HepG2 (cell line): ENCODE results near the gene IL1RAPL2. TPM values are rescaled to one million over a fixed set of nuclear protein-coding genes. Genes with fewer than 3 reads are reported as not detected.

Experiments
- ATAC-seq: fragments of 200-7000 bp; cut with Tn5 transposase; 3 replicates; pipeline ENCODE4 v1.9.1; 2020; ENCODE audit warnings: mild to moderate bottlenecking, moderate library complexity
- BruUV-seq: library from RNA; stranded (reverse); fragments of 400-500 nt; replicated peaks from 2 replicates; lab custom pipeline; 2021; lab: Mats Ljungman, UMichigan
- CTCF ChIA-PET: fragments of 300-600 bp; formaldehyde crosslinking; extraction: SDS; loops from one replicate; lab custom pipeline; 2021; ENCODE audit warnings: low total read pairs, inconsistent platforms, low intra/inter-chr PET ratio; lab: Yijun Ruan, JAX
- POLR2A ChIA-PET: fragments of 350-600 bp; sonication (Branson Sonifier 250); formaldehyde crosslinking; loops from one replicate; lab custom pipeline; 2020; ENCODE audit warnings: antibody characterized with exemption, inconsistent platforms; lab: Yijun Ruan, JAX
- DNase-seq: peaks from one replicate; pipeline ENCODE4 v3.0.0-alpha.2; 2015; ENCODE audit warnings: low spot score
- FAIRE-seq: peaks from 3 replicates; lab custom pipeline; 2011; peaks lifted over from hg19 to GRCh38; lab: Jason Lieb, UNC
- H2AFZ ChIP-seq: one replicate; pipeline ENCODE4 v1.6.1; 2011; ENCODE audit warnings: low read length, inconsistent platforms
- H3K27ac ChIP-seq: fragments of 300-600 bp; 3 replicates; pipeline ENCODE4 v1.8.0; 2011; ENCODE audit warnings: mixed run types, mild to moderate bottlenecking, mixed read lengths, low read length, inconsistent platforms; ENCODE audit not compliant: insufficient read depth; ENCODE audit errors: extremely low read length
- H3K27me3 ChIP-seq, 2 experiments: fragments of 200-600 bp in 1 of 2; 2 replicates in 1 of 2; 3 replicates in 1 of 2; pipeline versions ENCODE4 v1.6.0 to v1.8.0; 2011; ENCODE audit warnings: low read length in 2 of 2, mild to moderate bottlenecking in 2 of 2, moderate library complexity in 2 of 2, inconsistent platforms in 1 of 2; ENCODE audit not compliant: insufficient read depth in 2 of 2, control insufficient read depth in 1 of 2
- H3K36me3 ChIP-seq, 2 experiments: fragments of 200-600 bp in 1 of 2; replicated peaks in 1 of 2; 2 replicates in 1 of 2; 3 replicates in 1 of 2; pipeline versions ENCODE4 v1.5.1 to v1.8.0; 2011; ENCODE audit warnings: low read length in 2 of 2, inconsistent platforms in 1 of 2; ENCODE audit not compliant: insufficient read depth in 2 of 2, control insufficient read depth in 1 of 2
- H3K4me1 ChIP-seq: 2 replicates; pipeline ENCODE4 v1.5.1; 2012; ENCODE audit warnings: low read length, inconsistent platforms; ENCODE audit not compliant: insufficient read depth
- H3K4me2 ChIP-seq: 2 replicates; pipeline ENCODE4 v1.6.0; 2011; ENCODE audit warnings: low read depth, low read length, inconsistent platforms
- H3K4me3 ChIP-seq, 3 experiments: fragments of 200-600 bp in 1 of 3; sonication (generic), shearing (Covaris generic) in 1 of 3; replicated peaks in 1 of 3; 2 replicates each; pipeline ENCODE4 v1.5.1; 2011 to 2016; ENCODE audit warnings: low read length in 3 of 3, inconsistent platforms in 2 of 3, low read depth in 2 of 3, mild to moderate bottlenecking in 2 of 3, control low read depth in 1 of 3, mixed read lengths in 1 of 3; ENCODE audit not compliant: insufficient read depth in 1 of 3
- H3K79me2 ChIP-seq: one replicate; pipeline ENCODE4 v1.6.1; 2011; ENCODE audit warnings: low read length, inconsistent platforms; ENCODE audit not compliant: insufficient read depth
- H3K9ac ChIP-seq: 2 replicates; pipeline ENCODE4 v1.6.0; 2011; ENCODE audit warnings: mild to moderate bottlenecking, low read depth, low read length, inconsistent platforms; ENCODE audit not compliant: insufficient read depth
- H3K9me3 ChIP-seq: 2 replicates; pipeline ENCODE4 v1.5.1; 2012; ENCODE audit warnings: mild to moderate bottlenecking, low read length
- H4K20me1 ChIP-seq: 2 replicates; pipeline ENCODE4 v1.6.0; 2011; ENCODE audit warnings: inconsistent platforms, mild to moderate bottlenecking, low read length, moderate library complexity; ENCODE audit not compliant: insufficient read depth
- AKAP8 ChIP-seq: sonication (generic); formaldehyde crosslinking; IDR thresholded peaks from 2 replicates; pipeline ENCODE4 v1.5.1; 2020; ENCODE audit warnings: mild to moderate bottlenecking, missing genetic modification reagents
- CTCF ChIP-seq: sonication (generic); formaldehyde crosslinking; IDR thresholded peaks from 2 replicates; pipeline ENCODE4 v1.5.0; 2020; ENCODE audit warnings: mild to moderate bottlenecking, missing genetic modification reagents, moderate library complexity
- DPF2 ChIP-seq: sonication (generic); formaldehyde crosslinking; IDR thresholded peaks from 2 replicates; pipeline ENCODE4 v1.4.0; 2020; ENCODE audit warnings: mild to moderate bottlenecking, low read depth, missing genetic modification reagents, borderline replicate concordance
- NCOR1 ChIP-seq: fragments of 200-600 bp; sonication (generic); IDR thresholded peaks from 2 replicates; pipeline ENCODE4 v1.7.0; 2017; ENCODE audit warnings: antibody characterized with exemption, low read length, borderline replicate concordance
- SMC3 ChIP-seq: IDR thresholded peaks from 2 replicates; pipeline ENCODE4 v1.6.1; 2011; ENCODE audit warnings: low read length, improper control_type of control experiment
- ZBTB4 ChIP-seq: sonication (generic); formaldehyde crosslinking; IDR thresholded peaks from 2 replicates; pipeline ENCODE4 v1.4.0; 2020; ENCODE audit warnings: missing genetic modification reagents, mild to moderate bottlenecking, borderline replicate concordance
- ZBTB8A ChIP-seq: sonication (generic); formaldehyde crosslinking; IDR thresholded peaks from 2 replicates; pipeline ENCODE4 v1.4.0; 2020; ENCODE audit warnings: mild to moderate bottlenecking, low read depth, missing genetic modification reagents, borderline replicate concordance
- ZEB1 ChIP-seq: IDR thresholded peaks from 2 replicates; pipeline ENCODE4 v1.6.1; 2012; ENCODE audit warnings: mild to moderate bottlenecking, low read depth, inconsistent platforms; ENCODE audit not compliant: insufficient replicate concordance
- ZNF18 ChIP-seq: sonication (generic); formaldehyde crosslinking; IDR thresholded peaks from 2 replicates; pipeline ENCODE4 v1.8.0; 2022; ENCODE audit warnings: mild to moderate bottlenecking, missing genetic modification reagents; ENCODE audit not compliant: insufficient replicate concordance
- ZNF292 ChIP-seq: sonication (generic); formaldehyde crosslinking; IDR thresholded peaks from 2 replicates; pipeline ENCODE4 v1.8.1; 2022; ENCODE audit warnings: mild to moderate bottlenecking, low read depth, missing genetic modification reagents, borderline replicate concordance
- ZNF414 ChIP-seq: sonication (generic); formaldehyde crosslinking; IDR thresholded peaks from 2 replicates; pipeline ENCODE4 v1.5.0; 2020; ENCODE audit warnings: missing genetic modification reagents
- ZNF589 ChIP-seq: sonication (generic); formaldehyde crosslinking; conservative IDR thresholded peaks from 2 replicates; pipeline ENCODE4 v1.8.0; 2022; ENCODE audit warnings: mild to moderate bottlenecking, moderate library complexity, missing genetic modification reagents
- ZNF607 ChIP-seq: sonication (generic); formaldehyde crosslinking; IDR thresholded peaks from 2 replicates; pipeline ENCODE4 v1.5.1; 2020; ENCODE audit warnings: missing genetic modification reagents, mild to moderate bottlenecking, borderline replicate concordance
- ZNF749 ChIP-seq: sonication (generic); formaldehyde crosslinking; IDR thresholded peaks from 2 replicates; pipeline ENCODE4 v1.8.0; 2022; ENCODE audit warnings: mild to moderate bottlenecking, missing genetic modification reagents, moderate library complexity, borderline replicate concordance
- ZNF883 ChIP-seq: sonication (generic); formaldehyde crosslinking; IDR thresholded peaks from 2 replicates; pipeline ENCODE4 v1.5.1; 2020; ENCODE audit warnings: mild to moderate bottlenecking, missing genetic modification reagents; ENCODE audit errors: not compliant biosample characterization
- WGBS: methylation state at CpG from one replicate; pipeline ENCODE4 v1.1.6; 2017; ENCODE audit warnings: low lambda C conversion rate; 5-methylcytosine and 5-hydroxymethylcytosine counted together
- in situ Hi-C: cut with HindIII; loops from 2 replicates; pipeline ENCODE4 v1.10.0; 2017; ENCODE audit warnings: low pct_unique_long_range_greater_than_20kb; ENCODE audit not compliant: extremely low pct_ligation_motif_present
- intact Hi-C: fragments of 100-400 bp; cut with micrococcal nuclease; formaldehyde crosslinking; loops from one replicate; pipeline ENCODE4 v1.10.0; 2022; ENCODE audit not compliant: unreplicated experiment
- polyA plus RNA-seq, 8 experiments: library from polyadenylated mRNA; depleted of rRNA in 3 of 8; stranded (reverse) in 7 of 8; unstranded in 1 of 8; fragments of >200 nt; fragmentation: Illumina TruSeq in 4 of 8; extraction: Trizol in 4 of 8; gene quantifications; 2 replicates each; pipeline versions ENCODE4 v1.2.1 to v1.2.3, GENCODE V29; 2011 to 2016; ENCODE audit warnings: low read depth in 4 of 8, missing spikeins in 1 of 8, mixed read lengths in 1 of 8; ENCODE audit not compliant: insufficient read depth in 1 of 8
- total RNA-seq, 5 experiments: library from RNA; depleted of rRNA; stranded (reverse); fragments of >200 nt; fragmentation: Illumina TruSeq; extraction: Trizol; gene quantifications; 2 replicates each; pipeline ENCODE4 v1.2.3, GENCODE V29; 2016; ENCODE audit warnings: low read depth in 1 of 5

IL1RAPL2 gene
- total and polyA plus RNA-seq, 2 of the 13 experiments (the other 11 are each of a cell fraction or from before 2014, with no cell fraction given) = not detected

GRCh38 chrX:105168577-105168976, 602.6 kb downstream of the IL1RAPL2 start:
- BruUV-seq = no TSS peak
- no peaks in the 10 kb centered on the region for H3K4me1 ChIP-seq
- no peak for ATAC-seq
- no peaks in the 10 kb centered on the region for H3K36me3 ChIP-seq
- CTCF ChIA-PET = no interaction called here
- H3K27ac ChIP-seq = no peak overlapping the region
- DNase-seq = no peak
- H3K9me3 ChIP-seq = no peaks in the 10 kb centered on the region
- H3K27me3 ChIP-seq = no peaks in the 10 kb centered on the region
- intact Hi-C loops (no loop called here), in situ Hi-C loops (no loop called here)
- H3K79me2 ChIP-seq = no peaks in the 10 kb centered on the region
- no peak overlapping the region for H3K4me3 ChIP-seq
- no peak overlapping the region for H2AFZ ChIP-seq
- no peak overlapping the region for H3K4me2 ChIP-seq
- 0% methylated on average over 2 of the region's 2 CpGs for WGBS
- FAIRE-seq = no peak
- no peak overlapping the region for H3K9ac ChIP-seq
- POLR2A ChIA-PET = no interaction called here
- no peaks in the 10 kb centered on the region for H4K20me1 ChIP-seq
- TF ChIP-seq DPF2 (CRISPR knock-in tag) (no peak), ZBTB4 (CRISPR knock-in tag) (no peak), ZEB1 (no peak), ZNF589 (no peak), ZBTB8A (CRISPR knock-in tag) (no peak), SMC3 (no peak), ZNF18 (CRISPR knock-in tag) (no peak), ZNF749 (CRISPR knock-in tag) (no peak), AKAP8 (CRISPR knock-in tag) (no peak), ZNF414 (CRISPR knock-in tag) (no peak), ZNF292 (CRISPR knock-in tag) (no peak), NCOR1 (no peak), ZNF883 (CRISPR knock-in tag) (no peak), CTCF (CRISPR knock-in tag) (no peak), ZNF607 (CRISPR knock-in tag) (no peak)
